ENCODE results near the gene USP8.
"Not testable (repeated sequence)": the region's sequence is repeated elsewhere in the genome, so short reads cannot be mapped to it uniquely, and the experiment has no call there.

Gene USP8

GRCh38 chr15:50414624-50415023 is 9.6 kb upstream of the USP8 start:
- no peak overlapping the region for H3K9ac ChIP-seq (ENCODE audit: low read length in 5 of 5)
- no peaks in the 10 kb centered on the region for H3K36me3 ChIP-seq (ENCODE audit: control insufficient read depth in 5 of 5, insufficient read depth in 5 of 5, low read length in 5 of 5)
- H3K27me3 ChIP-seq (ENCODE audit: control insufficient read depth in 5 of 5, insufficient read depth in 4 of 5, low read length in 5 of 5), result peaks cover 0 to 3% (median 0%) of the 10 kb centered on the region in 5 donors
- no peak overlapping the region for H3K4me3 ChIP-seq (ENCODE audit: low read depth in 1 of 5, low read length in 5 of 5)
- H3K27ac ChIP-seq (ENCODE audit: low read depth, low read length), result no peak overlapping the region
- no peaks in the 10 kb centered on the region for H3K4me1 ChIP-seq (ENCODE audit: control insufficient read depth in 5 of 5, insufficient read depth in 5 of 5, low read length in 5 of 5)
- no peaks in the 10 kb centered on the region for H3K9me3 ChIP-seq (ENCODE audit: control insufficient read depth in 5 of 5, low read length in 5 of 5)

GRCh38 chr15:50415752-50416404 is 8.3 kb upstream of the USP8 start:
- Histone ChIP-seq H3K9ac (ENCODE audit: low read length in 5 of 5) (no peak overlapping the region), H3K4me3 (ENCODE audit: low read depth in 1 of 5, low read length in 5 of 5) (no peak overlapping the region), H3K36me3 (ENCODE audit: control insufficient read depth in 5 of 5, insufficient read depth in 5 of 5, low read length in 5 of 5) (no peaks in the 10 kb centered on the region), H3K4me1 (ENCODE audit: control insufficient read depth in 5 of 5, insufficient read depth in 5 of 5, low read length in 5 of 5) (no peaks in the 10 kb centered on the region), H3K27ac (ENCODE audit: low read depth, low read length) (no peak overlapping the region), H3K9me3 (ENCODE audit: control insufficient read depth in 5 of 5, low read length in 5 of 5) (no peaks in the 10 kb centered on the region), H3K27me3 (ENCODE audit: control insufficient read depth in 5 of 5, insufficient read depth in 4 of 5, low read length in 5 of 5) (peaks cover 0 to 3% (median 0%) of the 10 kb centered on the region in 5 donors)

GRCh38 chr15:50416890-50417289 is 7.3 kb upstream of the USP8 start:
- H3K27me3 ChIP-seq (ENCODE audit: control insufficient read depth in 5 of 5, insufficient read depth in 4 of 5, low read length in 5 of 5), result peaks cover 0 to 3% (median 0%) of the 10 kb centered on the region in 5 donors
- no peaks in the 10 kb centered on the region for H3K9me3 ChIP-seq (ENCODE audit: control insufficient read depth in 5 of 5, low read length in 5 of 5)
- H3K36me3 ChIP-seq (ENCODE audit: control insufficient read depth in 5 of 5, insufficient read depth in 5 of 5, low read length in 5 of 5), result no peaks in the 10 kb centered on the region
- H3K27ac ChIP-seq (ENCODE audit: low read depth, low read length), result no peak overlapping the region
- H3K4me3 ChIP-seq (ENCODE audit: low read depth in 1 of 5, low read length in 5 of 5), result no peak overlapping the region
- H3K9ac ChIP-seq (ENCODE audit: low read length in 5 of 5), result no peak overlapping the region
- no peaks in the 10 kb centered on the region for H3K4me1 ChIP-seq (ENCODE audit: control insufficient read depth in 5 of 5, insufficient read depth in 5 of 5, low read length in 5 of 5)

- H3K9me3 ChIP-seq (ENCODE audit: control insufficient read depth in 5 of 5, low read length in 5 of 5), result no peaks in the 10 kb centered on the region
- H3K4me3 ChIP-seq (ENCODE audit: low read depth in 1 of 5, low read length in 5 of 5), result no peak overlapping the region
- H3K27me3 ChIP-seq (ENCODE audit: control insufficient read depth in 5 of 5, insufficient read depth in 4 of 5, low read length in 5 of 5), result peaks cover 0 to 3% (median 0%) of the 10 kb centered on the region in 5 donors
- H3K4me1 ChIP-seq (ENCODE audit: control insufficient read depth in 5 of 5, insufficient read depth in 5 of 5, low read length in 5 of 5), result no peaks in the 10 kb centered on the region
- no peak overlapping the region for H3K9ac ChIP-seq (ENCODE audit: low read length in 5 of 5)
- H3K36me3 ChIP-seq (ENCODE audit: control insufficient read depth in 5 of 5, insufficient read depth in 5 of 5, low read length in 5 of 5), result no peaks in the 10 kb centered on the region
- H3K27ac ChIP-seq (ENCODE audit: low read depth, low read length), result no peak overlapping the region
Observed at GRCh38 chr15:50418041-50418583, 6.1 kb upstream of the USP8 start.

GRCh38 chr15:50425219-50425618 is 1.0 kb downstream of the USP8 start:
- Histone ChIP-seq H3K9ac (ENCODE audit: low read length in 5 of 5) (peak overlapping the region; percentile 87 to 99 (median 96)), H3K27ac (ENCODE audit: low read depth, low read length) (peak overlapping the region; percentile 94), H3K9me3 (ENCODE audit: control insufficient read depth in 5 of 5, low read length in 5 of 5) (no peaks in the 10 kb centered on the region), H3K4me3 (ENCODE audit: low read depth in 1 of 5, low read length in 5 of 5) (peak overlapping the region; percentile 86 to 100 (median 93)), H3K4me1 (ENCODE audit: control insufficient read depth in 5 of 5, insufficient read depth in 5 of 5, low read length in 5 of 5) (peaks cover 2 to 25% (median 21%) of the 10 kb centered on the region in 5 donors), H3K27me3 (ENCODE audit: control insufficient read depth in 5 of 5, insufficient read depth in 4 of 5, low read length in 5 of 5) (no peaks in the 10 kb centered on the region), H3K36me3 (ENCODE audit: control insufficient read depth in 5 of 5, insufficient read depth in 5 of 5, low read length in 5 of 5) (no peaks in the 10 kb centered on the region)

- H3K9me3 ChIP-seq (ENCODE audit: control insufficient read depth in 5 of 5, low read length in 5 of 5); H3K27ac ChIP-seq (ENCODE audit: low read depth, low read length); H3K27me3 ChIP-seq (ENCODE audit: control insufficient read depth in 5 of 5, insufficient read depth in 4 of 5, low read length in 5 of 5); H3K36me3 ChIP-seq (ENCODE audit: control insufficient read depth in 5 of 5, insufficient read depth in 5 of 5, low read length in 5 of 5): not testable (repeated sequence)
- peak overlapping the region in 3 of 5 donors; percentile 93 to 100 (median 95) for H3K4me3 ChIP-seq (ENCODE audit: low read depth in 1 of 5, low read length in 5 of 5)
- peak overlapping the region in 1 of 5 donors; percentile 96 for H3K9ac ChIP-seq (ENCODE audit: low read length in 5 of 5)
- H3K4me1 ChIP-seq (ENCODE audit: control insufficient read depth in 5 of 5, insufficient read depth in 5 of 5, low read length in 5 of 5), result peaks cover 2 to 25% (median 21%) of the 10 kb centered on the region in 5 donors
Observed at GRCh38 chr15:50425678-50426246, 1.6 kb downstream of the USP8 start.

GRCh38 chr15:50426428-50426827 is 2.2 kb downstream of the USP8 start:
- Histone ChIP-seq H3K27ac (ENCODE audit: low read depth, low read length) (no peak overlapping the region), H3K4me1 (ENCODE audit: control insufficient read depth in 5 of 5, insufficient read depth in 5 of 5, low read length in 5 of 5) (peaks cover 2 to 25% (median 21%) of the 10 kb centered on the region in 5 donors), H3K36me3 (ENCODE audit: control insufficient read depth in 5 of 5, insufficient read depth in 5 of 5, low read length in 5 of 5) (no peaks in the 10 kb centered on the region), H3K9ac (ENCODE audit: low read length in 5 of 5) (no peak overlapping the region), H3K27me3 (ENCODE audit: control insufficient read depth in 5 of 5, insufficient read depth in 4 of 5, low read length in 5 of 5) (no peaks in the 10 kb centered on the region), H3K9me3 (ENCODE audit: control insufficient read depth in 5 of 5, low read length in 5 of 5) (no peaks in the 10 kb centered on the region), H3K4me3 (ENCODE audit: low read depth in 1 of 5, low read length in 5 of 5) (no peak overlapping the region)

- H3K9ac ChIP-seq (ENCODE audit: low read length in 5 of 5), result no peak overlapping the region
- peaks cover 0 to 4% (median 2%) of the 10 kb centered on the region in 5 donors for H3K4me1 ChIP-seq (ENCODE audit: control insufficient read depth in 5 of 5, insufficient read depth in 5 of 5, low read length in 5 of 5)
- H3K27me3 ChIP-seq (ENCODE audit: control insufficient read depth in 5 of 5, insufficient read depth in 4 of 5, low read length in 5 of 5), result no peaks in the 10 kb centered on the region
- H3K27ac ChIP-seq (ENCODE audit: low read depth, low read length), result no peak overlapping the region
- H3K36me3 ChIP-seq (ENCODE audit: control insufficient read depth in 5 of 5, insufficient read depth in 5 of 5, low read length in 5 of 5), result peaks cover 0 to 9% (median 4%) of the 10 kb centered on the region in 5 donors
- H3K4me3 ChIP-seq (ENCODE audit: low read depth in 1 of 5, low read length in 5 of 5), result no peak overlapping the region
- H3K9me3 ChIP-seq (ENCODE audit: control insufficient read depth in 5 of 5, low read length in 5 of 5), result no peaks in the 10 kb centered on the region
Observed at GRCh38 chr15:50431204-50431603, 7.0 kb downstream of the USP8 start.

GRCh38 chr15:50432230-50432629 is 8.0 kb downstream of the USP8 start:
- H3K27me3 ChIP-seq (ENCODE audit: control insufficient read depth in 5 of 5, insufficient read depth in 4 of 5, low read length in 5 of 5), result no peaks in the 10 kb centered on the region
- H3K4me3 ChIP-seq (ENCODE audit: low read depth in 1 of 5, low read length in 5 of 5), result no peak overlapping the region
- H3K36me3 ChIP-seq (ENCODE audit: control insufficient read depth in 5 of 5, insufficient read depth in 5 of 5, low read length in 5 of 5), result peaks cover 0 to 9% (median 4%) of the 10 kb centered on the region in 5 donors
- H3K27ac ChIP-seq (ENCODE audit: low read depth, low read length), result no peak overlapping the region
- no peaks in the 10 kb centered on the region for H3K9me3 ChIP-seq (ENCODE audit: control insufficient read depth in 5 of 5, low read length in 5 of 5)
- no peak overlapping the region for H3K9ac ChIP-seq (ENCODE audit: low read length in 5 of 5)
- peaks cover 0 to 4% (median 0%) of the 10 kb centered on the region in 5 donors for H3K4me1 ChIP-seq (ENCODE audit: control insufficient read depth in 5 of 5, insufficient read depth in 5 of 5, low read length in 5 of 5)

GRCh38 chr15:50435772-50436171 is 11.6 kb downstream of the USP8 start:
- Histone ChIP-seq H3K36me3 (ENCODE audit: control insufficient read depth in 5 of 5, insufficient read depth in 5 of 5, low read length in 5 of 5) (peaks cover 9 to 20% (median 14%) of the 10 kb centered on the region in 5 donors), H3K27me3 (ENCODE audit: control insufficient read depth in 5 of 5, insufficient read depth in 4 of 5, low read length in 5 of 5) (no peaks in the 10 kb centered on the region), H3K9ac (ENCODE audit: low read length in 5 of 5) (no peak overlapping the region), H3K4me1 (ENCODE audit: control insufficient read depth in 5 of 5, insufficient read depth in 5 of 5, low read length in 5 of 5) (peaks cover 0 to 1% (median 0%) of the 10 kb centered on the region in 5 donors), H3K4me3 (ENCODE audit: low read depth in 1 of 5, low read length in 5 of 5) (no peak overlapping the region), H3K9me3 (ENCODE audit: control insufficient read depth in 5 of 5, low read length in 5 of 5) (no peaks in the 10 kb centered on the region), H3K27ac (ENCODE audit: low read depth, low read length) (no peak overlapping the region)

Data from subcutaneous abdominal adipose tissue (tissue), 5 donors.